OCI-LY7 (cell line): ENCODE measurements around the gene PXN.

Experiments used
- EZH2phosphoT487 ChIP-seq: fragments of 200-600 bp; sonication (generic); IDR thresholded peaks from 2 replicates; pipeline ENCODE4 v1.6.1; 2018; ENCODE audit warnings: low read depth, borderline replicate concordance, mild to moderate bottlenecking, mixed run types, antibody characterized with exemption, low read length, moderate library complexity, mixed read lengths
- TF ChIP-seq, protein P1 (sequence below): fragments of 200-600 bp; sonication (generic); conservative IDR thresholded peaks from 2 replicates; pipeline ENCODE4 v1.5.1; 2014; ENCODE audit warnings: mild to moderate bottlenecking, antibody characterized with exemption, low read length, moderate library complexity, mixed read lengths

DNA sequence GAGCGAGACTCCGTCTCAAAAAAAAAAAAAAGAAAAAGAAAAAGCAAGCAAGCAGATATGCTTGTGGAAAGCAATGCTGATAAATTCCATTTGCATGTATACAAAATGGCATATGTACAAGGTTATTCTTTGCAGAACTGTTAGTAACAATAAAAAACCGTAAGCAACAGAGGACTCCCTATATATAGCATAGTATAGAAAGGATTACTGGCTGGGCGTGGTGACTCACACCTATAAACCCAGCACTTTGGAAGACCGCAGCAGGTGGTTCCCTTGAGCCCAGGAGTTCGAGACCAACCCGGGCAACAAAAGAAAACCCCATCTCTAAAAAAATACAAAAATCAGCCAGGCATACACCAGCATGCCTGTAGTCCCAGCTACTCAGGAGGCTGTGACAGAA, 84.6 kb downstream of the PXN start:
- TF ChIP-seq, protein P1, sequence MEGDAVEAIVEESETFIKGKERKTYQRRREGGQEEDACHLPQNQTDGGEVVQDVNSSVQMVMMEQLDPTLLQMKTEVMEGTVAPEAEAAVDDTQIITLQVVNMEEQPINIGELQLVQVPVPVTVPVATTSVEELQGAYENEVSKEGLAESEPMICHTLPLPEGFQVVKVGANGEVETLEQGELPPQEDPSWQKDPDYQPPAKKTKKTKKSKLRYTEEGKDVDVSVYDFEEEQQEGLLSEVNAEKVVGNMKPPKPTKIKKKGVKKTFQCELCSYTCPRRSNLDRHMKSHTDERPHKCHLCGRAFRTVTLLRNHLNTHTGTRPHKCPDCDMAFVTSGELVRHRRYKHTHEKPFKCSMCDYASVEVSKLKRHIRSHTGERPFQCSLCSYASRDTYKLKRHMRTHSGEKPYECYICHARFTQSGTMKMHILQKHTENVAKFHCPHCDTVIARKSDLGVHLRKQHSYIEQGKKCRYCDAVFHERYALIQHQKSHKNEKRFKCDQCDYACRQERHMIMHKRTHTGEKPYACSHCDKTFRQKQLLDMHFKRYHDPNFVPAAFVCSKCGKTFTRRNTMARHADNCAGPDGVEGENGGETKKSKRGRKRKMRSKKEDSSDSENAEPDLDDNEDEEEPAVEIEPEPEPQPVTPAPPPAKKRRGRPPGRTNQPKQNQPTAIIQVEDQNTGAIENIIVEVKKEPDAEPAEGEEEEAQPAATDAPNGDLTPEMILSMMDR: no peak
- TF ChIP-seq EZH2phosphoT487: no peak
